Kasumi-1 (cell line): ENCODE measurements around the gene PACRG.

Source experiments
- DNase-seq, 2 experiments: peaks; one replicate each; lab custom pipeline; 2025; lab: John Stamatoyannopoulos, UW

PACRG gene

GRCh38 chr6:163085861-163086623, 358.3 kb downstream of the PACRG start:
- no peak for DNase-seq

- no peak for DNase-seq
Observed at GRCh38 chr6:163086624-163086920, 358.8 kb downstream of the PACRG start.

- no peak for DNase-seq
Observed at GRCh38 chr6:163087981-163088380, 360.2 kb downstream of the PACRG start.

- no peak for DNase-seq
Observed at GRCh38 chr6:163092876-163093275, 365.1 kb downstream of the PACRG start.

GRCh38 chr6:163094881-163095280, 367.1 kb downstream of the PACRG start:
- DNase-seq, result no peak

GRCh38 chr6:163095401-163095800, 367.6 kb downstream of the PACRG start:
- DNase-seq, result no peak

GRCh38 chr6:163098827-163099479, 371.2 kb downstream of the PACRG start:
- DNase-seq, result no peak

- no peak for DNase-seq
Observed at GRCh38 chr6:163099621-163100171, 371.9 kb downstream of the PACRG start.

GRCh38 chr6:163100259-163100658, 372.5 kb downstream of the PACRG start:
- no peak for DNase-seq

GRCh38 chr6:163113358-163113962, 385.7 kb downstream of the PACRG start:
- peak in 1 of 2 experiments; percentile 13 for DNase-seq

- no peak for DNase-seq
Observed at GRCh38 chr6:163118941-163119340, 391.2 kb downstream of the PACRG start.

- DNase-seq, result no peak
Observed at GRCh38 chr6:163120223-163120622, 392.4 kb downstream of the PACRG start.

- DNase-seq, result no peak
Observed at GRCh38 chr6:163121270-163121669, 393.5 kb downstream of the PACRG start.

GRCh38 chr6:163122365-163122764, 394.6 kb downstream of the PACRG start:
- DNase-seq, result peak; percentile 90 to 91

- no peak for DNase-seq
Observed at GRCh38 chr6:163123098-163123497, 395.3 kb downstream of the PACRG start.

- DNase-seq, result no peak
Observed at GRCh38 chr6:163126741-163127140, 399.0 kb downstream of the PACRG start.

- DNase-seq, result no peak
Observed at GRCh38 chr6:163127587-163127986, 399.8 kb downstream of the PACRG start.

GRCh38 chr6:163128324-163128723, 400.6 kb downstream of the PACRG start:
- DNase-seq, result no peak

- peak; percentile 44 to 45 for DNase-seq
Observed at GRCh38 chr6:163132050-163132750, 404.4 kb downstream of the PACRG start.

GRCh38 chr6:163133017-163133416, 405.2 kb downstream of the PACRG start:
- peak; percentile 16 to 21 for DNase-seq

- DNase-seq, result no peak
Observed at GRCh38 chr6:163133691-163134090, 405.9 kb downstream of the PACRG start.

GRCh38 chr6:163136681-163137397, 409.1 kb downstream of the PACRG start:
- DNase-seq, result no peak
